AG09309 (cell line): ENCODE data around the gene SERPINH1.

ENCODE experiments used
- DNase-seq: peaks from one replicate; pipeline ENCODE4 v3.0.0-alpha.2; 2010; ENCODE audit warnings: low read depth
- H3K4me3 ChIP-seq: 2 replicates; pipeline ENCODE4 v1.5.1; 2011; ENCODE audit warnings: mild to moderate bottlenecking, low read depth, low read length, moderate library complexity; ENCODE audit not compliant: control insufficient read depth
- TF ChIP-seq, protein P1 (sequence below): IDR thresholded peaks from 2 replicates; pipeline ENCODE4 v1.5.1; 2011; ENCODE audit warnings: mild to moderate bottlenecking, low read depth, low read length, inconsistent platforms; ENCODE audit not compliant: insufficient read depth, control insufficient read depth; ENCODE audit errors: missing control alignments

Gene SERPINH1

DNA sequence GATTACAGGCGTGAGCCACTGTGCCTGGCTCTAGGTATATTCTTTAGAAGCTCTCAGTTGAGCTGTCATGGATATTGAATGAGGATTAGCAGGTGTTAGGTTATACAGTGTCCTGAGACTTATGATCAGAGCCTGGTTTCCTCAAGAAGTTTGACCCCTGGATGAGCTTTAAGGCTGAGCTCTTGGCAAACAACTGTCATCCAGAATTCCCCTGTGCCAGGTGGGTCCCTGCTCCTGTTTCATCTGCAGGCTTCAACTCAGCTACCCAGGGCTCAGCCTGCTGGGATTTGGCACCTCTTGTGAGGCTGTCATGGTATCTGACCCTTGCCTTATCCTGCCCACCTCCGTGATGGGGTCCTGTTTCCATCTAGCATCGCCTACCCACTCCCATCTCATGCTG, 24.3 kb downstream of the SERPINH1 start:
- no peak overlapping the region for H3K4me3 ChIP-seq
- DNase-seq: no peak

DNA sequence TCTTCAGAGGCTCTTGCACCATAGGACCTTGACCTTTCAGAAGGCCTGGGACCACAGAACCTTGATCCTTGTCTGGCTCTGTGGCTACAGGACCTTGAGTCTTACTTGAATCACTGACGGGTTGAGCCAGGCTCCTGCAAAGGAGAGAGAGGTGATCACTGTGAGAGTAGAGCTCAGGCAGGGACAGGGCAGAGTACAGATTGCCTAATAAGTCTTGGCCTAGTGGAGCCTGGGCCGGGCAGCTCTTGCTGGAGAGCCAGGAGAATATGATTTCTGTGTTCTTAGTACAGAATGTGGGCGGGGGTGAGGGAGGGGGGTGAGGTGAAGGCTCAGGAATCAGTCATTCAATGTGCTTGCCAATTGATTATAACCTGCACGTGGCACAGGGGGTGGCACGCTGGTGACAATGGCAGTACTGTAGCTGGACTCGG, 26.0 kb downstream of the SERPINH1 start:
- no peak overlapping the region for H3K4me3 ChIP-seq
- TF ChIP-seq, protein P1, sequence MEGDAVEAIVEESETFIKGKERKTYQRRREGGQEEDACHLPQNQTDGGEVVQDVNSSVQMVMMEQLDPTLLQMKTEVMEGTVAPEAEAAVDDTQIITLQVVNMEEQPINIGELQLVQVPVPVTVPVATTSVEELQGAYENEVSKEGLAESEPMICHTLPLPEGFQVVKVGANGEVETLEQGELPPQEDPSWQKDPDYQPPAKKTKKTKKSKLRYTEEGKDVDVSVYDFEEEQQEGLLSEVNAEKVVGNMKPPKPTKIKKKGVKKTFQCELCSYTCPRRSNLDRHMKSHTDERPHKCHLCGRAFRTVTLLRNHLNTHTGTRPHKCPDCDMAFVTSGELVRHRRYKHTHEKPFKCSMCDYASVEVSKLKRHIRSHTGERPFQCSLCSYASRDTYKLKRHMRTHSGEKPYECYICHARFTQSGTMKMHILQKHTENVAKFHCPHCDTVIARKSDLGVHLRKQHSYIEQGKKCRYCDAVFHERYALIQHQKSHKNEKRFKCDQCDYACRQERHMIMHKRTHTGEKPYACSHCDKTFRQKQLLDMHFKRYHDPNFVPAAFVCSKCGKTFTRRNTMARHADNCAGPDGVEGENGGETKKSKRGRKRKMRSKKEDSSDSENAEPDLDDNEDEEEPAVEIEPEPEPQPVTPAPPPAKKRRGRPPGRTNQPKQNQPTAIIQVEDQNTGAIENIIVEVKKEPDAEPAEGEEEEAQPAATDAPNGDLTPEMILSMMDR: no peak
- DNase-seq: no peak

More for the DNA sequence above, 24.3 kb downstream of the SERPINH1 start:
- TF ChIP-seq, protein P1: no peak

DNA sequence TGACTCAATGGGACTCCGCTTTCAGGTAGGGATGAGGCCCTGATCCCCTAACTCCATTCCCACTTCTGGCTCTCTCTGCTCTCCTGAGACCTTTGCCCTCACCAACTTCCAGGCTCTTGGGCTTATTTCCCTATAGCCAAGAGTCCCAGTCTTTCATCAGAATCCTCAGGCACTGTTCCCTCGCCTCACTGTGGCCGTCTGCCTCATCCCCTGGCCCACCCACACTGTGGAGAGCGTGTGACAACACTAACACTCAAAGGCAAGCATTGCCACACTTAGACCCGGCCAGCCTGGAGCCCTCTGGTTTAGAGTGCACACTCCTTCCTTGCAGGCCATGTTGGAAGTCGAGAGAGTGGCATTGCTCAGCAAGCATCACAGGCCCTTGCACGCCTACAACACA, 27.0 kb downstream of the SERPINH1 start:
- no peak overlapping the region for H3K4me3 ChIP-seq
- no peak for DNase-seq
- TF ChIP-seq, protein P1: no peak

DNA sequence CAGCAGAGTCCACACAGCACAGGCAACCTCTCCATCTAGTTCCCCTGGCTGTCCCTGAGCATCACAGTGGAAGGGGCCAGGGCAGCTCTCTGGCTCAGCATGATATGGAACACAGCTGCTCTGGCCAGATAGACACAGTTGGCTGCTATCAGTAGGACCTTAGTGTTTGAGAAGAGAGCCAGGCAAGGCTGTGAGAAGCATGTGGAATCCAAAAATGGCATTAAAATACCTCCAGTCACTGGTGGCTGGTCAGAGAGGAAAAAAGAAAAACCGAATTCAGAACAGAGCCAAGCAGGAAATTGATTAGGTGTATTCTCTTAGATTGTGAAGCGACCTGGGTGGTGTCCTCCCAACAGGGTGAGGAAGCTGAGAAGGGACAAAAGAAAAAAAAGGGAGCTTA, 27.9 kb downstream of the SERPINH1 start:
- DNase-seq: no peak
- H3K4me3 ChIP-seq: no peak overlapping the region
- TF ChIP-seq, protein P1: no peak

DNA sequence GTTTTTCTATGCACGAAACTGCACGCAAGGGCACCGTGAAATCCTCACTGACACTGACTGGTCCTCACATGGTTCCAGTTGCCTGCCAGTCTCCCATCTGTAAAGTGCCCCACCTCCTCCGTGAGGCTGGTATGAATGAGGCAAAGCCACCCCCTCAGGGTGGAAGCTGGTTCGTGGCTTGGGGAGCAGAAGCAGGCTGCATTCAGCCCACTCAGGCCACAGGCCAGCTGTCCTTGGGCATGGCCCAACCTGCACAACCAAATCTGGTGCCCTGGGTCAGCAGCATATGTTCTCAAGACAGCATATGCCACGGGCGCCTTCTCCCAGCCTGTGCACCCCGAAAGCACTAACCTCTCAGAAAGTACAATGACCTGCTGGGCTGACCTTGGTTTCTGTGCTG, 29.3 kb downstream of the SERPINH1 start:
- H3K4me3 ChIP-seq: no peak overlapping the region
- TF ChIP-seq, protein P1: no peak
- no peak for DNase-seq

DNA sequence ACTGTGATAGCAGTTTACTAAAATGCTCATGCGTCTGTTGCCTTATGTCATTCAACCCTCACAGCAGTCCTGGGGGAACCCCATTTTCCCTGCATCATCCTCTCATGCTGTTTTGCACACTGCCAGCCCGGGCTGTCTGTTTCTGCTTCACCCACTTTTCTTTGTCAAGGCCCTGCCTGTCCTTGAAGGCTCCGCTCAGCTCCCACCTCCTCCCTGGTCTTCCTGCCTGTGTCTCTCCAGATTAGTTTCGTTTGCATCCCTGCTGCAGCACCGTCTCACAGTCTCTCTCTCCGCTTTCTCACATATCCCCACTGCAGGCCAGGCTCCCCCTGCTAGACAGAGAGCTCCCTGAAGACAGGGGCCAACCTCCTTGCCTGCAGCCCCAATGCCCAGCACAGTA, 29.9 kb downstream of the SERPINH1 start:
- DNase-seq: no peak
- H3K4me3 ChIP-seq: no peak overlapping the region
- TF ChIP-seq, protein P1: no peak

DNA sequence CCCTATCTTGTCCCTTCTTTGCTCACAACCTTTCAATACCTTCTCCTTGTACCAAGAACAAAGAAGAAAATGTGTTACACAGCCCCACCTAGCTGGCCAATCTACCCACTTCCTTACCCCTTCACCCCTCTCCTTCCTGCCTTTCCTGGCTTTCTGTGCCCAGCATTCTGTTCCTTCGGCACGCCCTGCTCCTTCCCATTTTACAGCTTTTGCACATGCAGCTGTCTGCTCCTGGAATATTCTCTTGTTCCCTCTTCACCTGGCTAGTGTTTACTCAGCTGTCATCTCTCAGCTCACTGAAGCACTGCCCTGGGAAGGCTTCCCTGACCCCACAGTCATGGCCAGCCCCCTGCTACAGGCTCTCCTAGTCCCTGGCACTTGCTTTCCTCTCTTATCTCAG, 30.7 kb downstream of the SERPINH1 start:
- TF ChIP-seq, protein P1: no peak
- no peak for DNase-seq
- no peak overlapping the region for H3K4me3 ChIP-seq
